SJSA1 (cell line): ENCODE results near the gene SHROOM1. TPM values are rescaled to one million over a fixed set of nuclear protein-coding genes. Genes with fewer than 3 reads are reported as not detected.
A peak's percentile ranks its signal among the peaks of the same experiment; 100 is the strongest.

Source experiments
- DNase-seq, 2 experiments: peaks; one replicate each; pipeline ENCODE4 v3.0.0-alpha.2; 2015 to 2020; ENCODE audit warnings: low spot score in 2 of 2, low read depth in 1 of 2
- H3K27ac ChIP-seq: fragments of 250-450 bp; sonication (Bioruptor Pico); 2 replicates; pipeline ENCODE4 v1.5.1; 2020; ENCODE audit warnings: mild to moderate bottlenecking, moderate library complexity
- H3K27me3 ChIP-seq: fragments of 250-450 bp; sonication (Bioruptor Pico); replicated peaks from 2 replicates; pipeline ENCODE4 v1.5.1; 2020; ENCODE audit warnings: mild to moderate bottlenecking, moderate library complexity
- H3K36me3 ChIP-seq: fragments of 250-450 bp; sonication (Bioruptor Pico); 2 replicates; pipeline ENCODE4 v1.5.1; 2020; ENCODE audit warnings: mild to moderate bottlenecking
- H3K4me1 ChIP-seq: fragments of 250-450 bp; sonication (Bioruptor Pico); replicated peaks from 2 replicates; pipeline ENCODE4 v1.6.1; 2021; ENCODE audit warnings: mild to moderate bottlenecking
- H3K4me3 ChIP-seq: fragments of 250-450 bp; sonication (Bioruptor Pico); 2 replicates; pipeline ENCODE4 v1.5.1; 2020; ENCODE audit warnings: mild to moderate bottlenecking
- H3K9me3 ChIP-seq: fragments of 250-450 bp; sonication (Bioruptor Pico); replicated peaks from 2 replicates; pipeline ENCODE4 v1.5.1; 2020; ENCODE audit warnings: mild to moderate bottlenecking
- total RNA-seq: library from RNA; depleted of rRNA; stranded (reverse); fragments of >200 nt; shearing (Covaris generic); gene quantifications from 2 replicates; pipeline ENCODE4 v1.2.3, GENCODE V29; 2014

Gene SHROOM1
- total RNA-seq, 1 experiment from 2014 or later = 31.2 TPM

DNA sequence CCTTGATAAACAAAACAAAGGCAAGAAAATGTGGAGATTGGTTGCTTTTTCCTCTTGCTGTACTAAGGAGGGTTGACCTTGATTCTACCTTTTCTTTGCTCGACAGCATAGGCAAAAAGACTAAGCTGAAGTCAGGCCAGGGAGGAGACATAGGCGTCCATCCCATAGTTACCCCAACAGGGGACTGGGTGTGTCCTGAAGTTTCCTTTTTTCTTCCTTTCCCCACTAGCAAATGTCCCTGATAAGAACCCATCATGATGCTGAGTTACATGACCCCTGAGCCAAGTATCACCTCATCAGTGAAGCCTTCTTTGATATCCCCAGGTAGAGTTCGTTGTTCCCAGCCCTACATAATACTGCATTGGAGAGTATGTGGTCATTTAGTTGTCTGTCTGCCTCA lies 9.9 kb upstream of the SHROOM1 start:
- DNase-seq = no peak
- H3K27ac ChIP-seq = peak overlapping the region; percentile 86

DNA sequence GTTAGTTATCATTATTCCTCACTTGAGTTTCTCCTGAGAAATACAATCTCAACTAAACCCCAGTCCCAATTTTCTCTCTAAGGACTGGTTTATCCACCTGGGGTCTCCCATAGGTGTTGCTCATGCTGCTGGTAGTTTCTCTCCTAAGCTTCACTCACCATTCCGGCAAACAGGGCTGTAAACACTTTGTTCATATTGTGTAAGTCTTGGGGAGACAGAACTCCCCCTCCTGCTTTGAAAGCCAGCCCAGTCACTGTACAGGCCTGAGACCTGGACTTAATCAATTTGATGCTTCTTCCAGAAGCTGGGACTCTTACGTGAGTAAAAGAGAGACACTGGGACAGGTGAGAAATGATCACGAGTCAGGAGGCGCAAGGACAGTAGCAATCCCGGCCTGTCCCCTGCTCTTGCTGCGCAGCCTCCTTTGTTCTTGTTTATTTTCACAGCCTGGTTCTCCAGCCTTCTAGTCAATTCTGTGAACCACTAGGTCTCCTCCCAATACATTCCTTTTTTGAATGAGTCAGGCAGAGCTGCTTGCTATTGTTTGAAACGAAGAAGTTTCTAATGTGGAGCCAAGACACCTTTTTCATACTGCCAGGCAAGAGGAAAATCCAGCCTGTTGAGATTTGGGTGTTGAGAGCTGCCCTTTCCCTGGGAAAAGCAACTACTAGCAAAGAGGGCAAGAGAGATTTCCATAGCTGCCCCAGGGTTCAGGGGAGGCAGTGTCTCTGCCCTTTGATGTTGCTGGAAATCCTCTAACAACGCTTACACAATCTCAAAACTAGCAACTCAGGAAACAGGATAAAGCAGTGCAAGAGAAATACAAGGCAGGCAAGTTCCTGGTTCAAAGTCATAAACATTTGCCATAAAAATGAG lies 9.2 kb upstream of the SHROOM1 start:
- H3K27ac ChIP-seq = peak overlapping the region; percentile 86
- peaks cover 36% of the 10 kb centered on the region for H3K4me1 ChIP-seq
- no peaks in the 10 kb centered on the region for H3K36me3 ChIP-seq
- H3K27me3 ChIP-seq = no peaks in the 10 kb centered on the region
- H3K4me3 ChIP-seq = no peak overlapping the region
- peak; percentile 79 to 93 for DNase-seq
- no peaks in the 10 kb centered on the region for H3K9me3 ChIP-seq

More for the DNA sequence above, 9.9 kb upstream of the SHROOM1 start:
- no peaks in the 10 kb centered on the region for H3K9me3 ChIP-seq
- peaks cover 36% of the 10 kb centered on the region for H3K4me1 ChIP-seq
- H3K4me3 ChIP-seq = no peak overlapping the region
- no peaks in the 10 kb centered on the region for H3K27me3 ChIP-seq
- no peaks in the 10 kb centered on the region for H3K36me3 ChIP-seq

GRCh38 chr5:132838516-132839282 lies 8.3 kb upstream of the SHROOM1 start:
- Histone ChIP-seq H3K27me3 (no peaks in the 10 kb centered on the region), H3K4me1 (peaks cover 36% of the 10 kb centered on the region), H3K27ac (peak overlapping the region; percentile 86), H3K4me3 (no peak overlapping the region), H3K36me3 (no peaks in the 10 kb centered on the region), H3K9me3 (no peaks in the 10 kb centered on the region)
- DNase-seq = no peak

DNA sequence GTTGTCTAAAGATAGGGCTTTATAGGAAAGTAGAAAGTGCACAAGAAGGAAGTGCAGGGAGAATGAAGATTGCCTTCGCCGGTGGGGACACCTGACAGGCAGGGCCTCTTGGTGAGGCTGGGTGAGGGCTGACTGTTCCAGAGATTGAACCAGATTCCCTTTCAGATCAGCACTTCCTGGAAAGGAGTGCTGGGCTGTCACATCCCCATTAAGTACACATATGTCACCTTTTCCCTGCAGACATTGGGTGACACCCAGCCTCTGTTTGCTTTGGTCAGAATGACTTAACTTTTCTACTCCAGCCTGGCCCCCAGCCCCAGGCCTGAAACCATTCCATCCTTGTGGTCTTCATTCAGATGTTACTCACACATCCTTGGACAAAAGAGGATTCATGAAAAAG lies 7.4 kb upstream of the SHROOM1 start:
- Histone ChIP-seq H3K4me1 (peaks cover 36% of the 10 kb centered on the region), H3K27ac (no peak overlapping the region), H3K4me3 (no peak overlapping the region), H3K36me3 (no peaks in the 10 kb centered on the region), H3K9me3 (no peaks in the 10 kb centered on the region), H3K27me3 (no peaks in the 10 kb centered on the region)
- DNase-seq = no peak

DNA sequence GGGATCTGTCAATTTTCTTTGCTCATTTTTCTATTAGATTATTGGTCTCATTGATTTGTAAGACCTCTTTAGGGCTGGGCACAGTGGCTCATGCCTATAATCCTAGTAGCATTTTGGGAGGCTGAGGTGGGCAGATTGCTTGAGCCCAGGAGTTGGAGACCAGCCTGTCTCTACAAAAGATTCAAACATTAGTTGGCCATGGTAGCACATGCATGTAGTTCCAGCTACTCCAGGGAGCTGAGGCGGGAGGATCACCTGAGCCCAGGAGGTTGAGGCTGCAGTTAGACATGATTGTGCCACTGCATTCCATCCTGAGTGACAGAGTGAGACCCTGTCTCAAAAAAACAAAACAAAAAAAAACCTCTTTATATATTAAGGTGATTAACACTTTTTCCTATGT lies 6.4 kb upstream of the SHROOM1 start:
- H3K36me3 ChIP-seq = no peaks in the 10 kb centered on the region
- peaks cover 36% of the 10 kb centered on the region for H3K4me1 ChIP-seq
- no peak overlapping the region for H3K4me3 ChIP-seq
- H3K9me3 ChIP-seq = no peaks in the 10 kb centered on the region
- no peak overlapping the region for H3K27ac ChIP-seq
- DNase-seq = no peak
- H3K27me3 ChIP-seq = no peaks in the 10 kb centered on the region

- Histone ChIP-seq H3K27ac (no peak overlapping the region), H3K9me3 (no peaks in the 10 kb centered on the region), H3K27me3 (no peaks in the 10 kb centered on the region), H3K4me3 (no peak overlapping the region), H3K36me3 (peaks cover 17% of the 10 kb centered on the region), H3K4me1 (peaks cover 25% of the 10 kb centered on the region)
- no peak for DNase-seq
Measured at GRCh38 chr5:132834057-132834456, 3.6 kb upstream of the SHROOM1 start.

- Histone ChIP-seq H3K27me3 (no peaks in the 10 kb centered on the region), H3K27ac (no peak overlapping the region), H3K4me3 (no peak overlapping the region), H3K36me3 (peaks cover 28% of the 10 kb centered on the region), H3K9me3 (no peaks in the 10 kb centered on the region), H3K4me1 (peaks cover 17% of the 10 kb centered on the region)
- DNase-seq = no peak
Measured at GRCh38 chr5:132832612-132833011, 2.2 kb upstream of the SHROOM1 start.

DNA sequence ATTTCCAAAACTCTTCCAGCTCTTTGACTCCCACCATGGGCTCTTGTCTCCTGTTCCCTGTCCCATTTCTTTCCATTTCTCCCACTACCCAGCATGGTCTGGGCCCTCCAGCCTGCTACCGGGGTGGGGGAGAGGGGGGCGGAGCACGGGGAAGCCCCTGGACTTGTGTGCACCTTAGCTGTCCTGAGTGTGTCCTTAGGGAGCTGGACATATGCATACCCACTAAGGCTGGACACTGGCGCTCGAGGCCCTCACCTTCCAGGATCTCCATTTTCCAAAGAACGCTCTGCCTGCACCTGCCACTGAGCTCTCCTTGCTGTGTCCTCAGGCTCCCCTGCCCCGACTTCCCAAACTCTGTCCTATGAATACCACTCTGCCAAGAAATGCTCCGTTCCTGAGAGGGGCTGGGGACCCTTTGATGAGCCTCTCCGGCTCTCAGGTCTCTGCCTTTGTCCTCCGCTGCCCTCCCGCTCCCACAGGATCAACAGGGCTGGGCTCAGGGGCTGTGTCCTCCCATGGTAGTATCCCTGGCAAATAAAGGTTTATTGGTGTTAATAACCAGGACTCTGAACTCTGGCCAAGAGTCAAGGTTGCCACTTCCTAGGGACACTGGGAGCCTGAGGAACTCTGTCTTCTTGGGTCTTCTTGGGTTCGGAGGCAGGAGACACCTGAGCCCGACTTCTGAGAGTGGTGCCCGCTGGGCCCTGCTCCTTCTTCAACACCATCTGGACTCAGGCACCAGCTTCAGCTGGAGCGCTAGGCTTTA lies 831 bp upstream of the SHROOM1 start:
- H3K27me3 ChIP-seq = no peaks in the 10 kb centered on the region
- H3K9me3 ChIP-seq = no peaks in the 10 kb centered on the region
- H3K27ac ChIP-seq = peak overlapping the region; percentile 67

DNA sequence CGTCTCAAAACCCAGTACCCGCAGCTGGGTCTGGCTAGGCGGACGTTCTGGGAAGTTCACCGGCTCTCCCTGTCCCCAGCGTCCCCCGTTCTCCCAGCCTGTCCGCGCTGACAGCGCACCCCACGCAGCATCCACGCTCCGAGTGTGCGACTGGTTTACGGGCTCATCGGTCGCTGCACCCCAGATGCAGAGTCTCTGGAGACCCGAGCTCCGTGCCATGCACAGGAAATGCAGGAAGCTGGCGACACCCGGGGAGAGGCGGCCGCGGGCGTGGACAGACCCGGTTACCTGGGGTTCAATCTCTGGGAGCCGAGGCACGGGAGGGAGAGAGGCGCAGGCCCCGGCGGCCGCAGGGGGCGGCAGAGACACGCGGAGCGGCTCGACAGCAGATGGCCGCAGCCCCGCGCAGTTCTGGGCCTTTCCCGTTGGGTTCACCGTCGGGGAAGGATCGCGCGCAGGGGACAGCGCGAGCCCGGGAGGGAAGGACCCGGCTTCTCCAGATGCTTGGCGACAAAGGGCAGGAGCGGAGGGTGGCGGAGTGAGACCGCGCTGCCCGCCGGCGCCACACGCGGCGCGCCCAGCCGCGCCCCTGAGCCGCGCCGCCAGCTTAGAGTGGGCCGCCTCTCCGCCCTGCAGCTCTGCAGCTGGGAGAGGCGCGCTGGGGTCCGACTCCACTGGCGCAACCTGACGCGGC lies 558 bp downstream of the SHROOM1 start:
- H3K27ac ChIP-seq = peak overlapping the region; percentile 67

More for the DNA sequence above, 831 bp upstream of the SHROOM1 start:
- Histone ChIP-seq H3K36me3 (peaks cover 42% of the 10 kb centered on the region), H3K4me1 (peaks cover 27% of the 10 kb centered on the region), H3K4me3 (peak overlapping the region; percentile 91)
- DNase-seq = no peak

DNA sequence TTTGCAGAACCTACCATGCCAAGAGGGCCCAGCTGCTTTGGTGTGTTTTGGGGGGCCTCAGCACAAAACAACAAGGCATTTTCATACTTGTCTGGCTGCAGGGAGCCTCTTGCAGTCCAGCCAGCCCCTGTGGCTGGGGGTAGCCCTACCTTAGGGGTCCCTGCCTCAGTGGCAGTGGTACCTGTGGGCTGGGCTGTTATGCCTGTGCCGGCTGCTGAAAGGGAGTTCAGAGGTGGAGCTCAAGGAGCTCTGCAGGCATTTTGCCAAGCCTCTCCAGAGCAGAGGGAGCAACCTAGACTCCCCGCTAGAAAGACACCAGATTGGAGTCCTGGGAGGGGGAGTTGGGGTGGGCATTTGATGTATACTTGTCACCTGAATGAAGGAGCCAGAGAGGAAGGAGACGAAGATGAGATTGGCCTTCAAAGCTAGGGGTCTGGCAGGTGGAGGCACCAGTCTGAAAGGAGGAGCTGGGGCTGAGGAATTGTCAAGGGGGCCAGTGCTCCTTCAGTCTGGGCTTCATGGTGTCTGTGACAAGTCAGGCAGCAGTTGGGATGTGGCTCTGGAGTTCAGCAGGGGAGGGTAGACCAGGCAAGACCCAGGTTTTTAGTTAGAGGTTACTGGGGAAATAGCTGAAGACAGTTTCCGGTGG lies 1.5 kb downstream of the SHROOM1 start:
- no peak for DNase-seq
- no peaks in the 10 kb centered on the region for H3K27me3 ChIP-seq
- no peaks in the 10 kb centered on the region for H3K9me3 ChIP-seq
- peaks cover 30% of the 10 kb centered on the region for H3K4me1 ChIP-seq
- H3K4me3 ChIP-seq = peak overlapping the region; percentile 91
- no peak overlapping the region for H3K27ac ChIP-seq
- peaks cover 62% of the 10 kb centered on the region for H3K36me3 ChIP-seq

More for the DNA sequence above, 558 bp downstream of the SHROOM1 start:
- H3K36me3 ChIP-seq = peaks cover 52% of the 10 kb centered on the region
- peaks cover 30% of the 10 kb centered on the region for H3K4me1 ChIP-seq
- peak overlapping the region; percentile 91 for H3K4me3 ChIP-seq
- peak; percentile 87 to 93 for DNase-seq
- no peaks in the 10 kb centered on the region for H3K27me3 ChIP-seq
- no peaks in the 10 kb centered on the region for H3K9me3 ChIP-seq

- H3K4me3 ChIP-seq = no peak overlapping the region
- H3K36me3 ChIP-seq = peaks cover 70% of the 10 kb centered on the region
- H3K27me3 ChIP-seq = no peaks in the 10 kb centered on the region
- no peak for DNase-seq
- no peak overlapping the region for H3K27ac ChIP-seq
- H3K9me3 ChIP-seq = no peaks in the 10 kb centered on the region
- H3K4me1 ChIP-seq = peaks cover 30% of the 10 kb centered on the region
Measured at GRCh38 chr5:132827943-132828673, 2.3 kb downstream of the SHROOM1 start.

- H3K4me3 ChIP-seq = no peak overlapping the region
- no peaks in the 10 kb centered on the region for H3K27me3 ChIP-seq
- DNase-seq = peak in 1 of 2 experiments; percentile 17
- H3K4me1 ChIP-seq = peaks cover 42% of the 10 kb centered on the region
- H3K36me3 ChIP-seq = peaks cover 78% of the 10 kb centered on the region
- H3K27ac ChIP-seq = no peak overlapping the region
- H3K9me3 ChIP-seq = no peaks in the 10 kb centered on the region
Measured at GRCh38 chr5:132826424-132827082, 3.9 kb downstream of the SHROOM1 start.
